H9 (cell line): ENCODE results near the gene ATG5. TPM values are rescaled to one million over a fixed set of nuclear protein-coding genes. Genes with fewer than 3 reads are reported as not detected.

Experiments used
- DNase-seq: peaks from one replicate; pipeline ENCODE4 v3.0.0-alpha.2; 2017
- H2AFZ ChIP-seq: one replicate; pipeline ENCODE4 v1.6.1; 2013; ENCODE audit warnings: mild to moderate bottlenecking, low read length, control low read depth, moderate library complexity
- H2AK5ac ChIP-seq: 2 replicates; pipeline ENCODE4 v1.6.1; 2013; ENCODE audit warnings: low read length, control low read depth, mixed read lengths; ENCODE audit not compliant: insufficient read length
- H2BK120ac ChIP-seq: one replicate; pipeline ENCODE4 v1.6.1; 2013; ENCODE audit warnings: low read depth, mild to moderate bottlenecking, low read length, control low read depth, inconsistent platforms; ENCODE audit not compliant: poor library complexity, severe bottlenecking
- H2BK12ac ChIP-seq: 2 replicates; pipeline ENCODE4 v1.6.1; 2013; ENCODE audit warnings: low read length, control low read depth, mixed read lengths, low read depth; ENCODE audit not compliant: insufficient read length
- H2BK15ac ChIP-seq: 2 replicates; pipeline ENCODE4 v1.6.1; 2013; ENCODE audit warnings: low read depth, low read length, control low read depth
- H2BK20ac ChIP-seq: one replicate; pipeline ENCODE4 v1.6.1; 2013; ENCODE audit warnings: low read depth, mild to moderate bottlenecking, low read length, control low read depth, inconsistent platforms; ENCODE audit not compliant: poor library complexity, severe bottlenecking
- H2BK5ac ChIP-seq: 2 replicates; pipeline ENCODE4 v1.6.1; 2013; ENCODE audit warnings: low read length, control low read depth, mixed read lengths; ENCODE audit not compliant: insufficient read length
- H3K14ac ChIP-seq: 2 replicates; pipeline ENCODE4 v1.6.1; 2013; ENCODE audit warnings: low read length, control low read depth; ENCODE audit not compliant: insufficient read depth
- H3K18ac ChIP-seq: 2 replicates; pipeline ENCODE4 v1.6.1; 2013; ENCODE audit warnings: low read depth, mild to moderate bottlenecking, mixed read lengths, low read length, control low read depth; ENCODE audit not compliant: insufficient read length
- H3K23ac ChIP-seq: 2 replicates; pipeline ENCODE4 v1.6.1; 2013; ENCODE audit warnings: low read length, control low read depth, mixed read lengths, low read depth; ENCODE audit not compliant: insufficient read length
- H3K23me2 ChIP-seq: 2 replicates; pipeline ENCODE4 v1.6.1; 2013; ENCODE audit warnings: low read depth, mild to moderate bottlenecking, mixed read lengths, low read length, control low read depth; ENCODE audit not compliant: insufficient read length, poor library complexity, severe bottlenecking
- H3K27ac ChIP-seq: 2 replicates; pipeline ENCODE4 v1.5.1; 2013; ENCODE audit warnings: low read length, control low read depth, mixed read lengths, low read depth; ENCODE audit not compliant: insufficient read length
- H3K27me3 ChIP-seq: 2 replicates; pipeline ENCODE4 v1.6.1; 2013; ENCODE audit warnings: low read length, control low read depth, inconsistent platforms; ENCODE audit not compliant: insufficient read depth
- H3K4ac ChIP-seq: 2 replicates; pipeline ENCODE4 v1.6.1; 2013; ENCODE audit warnings: low read depth, mild to moderate bottlenecking, control low read depth, inconsistent platforms, low read length, moderate library complexity
- H3K4me1 ChIP-seq: 2 replicates; pipeline ENCODE4 v1.6.1; 2013; ENCODE audit warnings: low read length, control low read depth, inconsistent platforms; ENCODE audit not compliant: insufficient read depth
- H3K4me2 ChIP-seq: 2 replicates; pipeline ENCODE4 v1.6.1; 2013; ENCODE audit warnings: low read length, control low read depth, mixed read lengths; ENCODE audit not compliant: insufficient read length, insufficient read depth
- H3K56ac ChIP-seq: 2 replicates; pipeline ENCODE4 v1.6.1; 2013; ENCODE audit warnings: low read depth, mild to moderate bottlenecking, mixed read lengths, low read length, control low read depth; ENCODE audit not compliant: insufficient read length
- H3K79me1 ChIP-seq: 2 replicates; pipeline ENCODE4 v1.6.1; 2013; ENCODE audit warnings: low read depth, mild to moderate bottlenecking, moderate library complexity, low read length, control low read depth, inconsistent platforms; ENCODE audit not compliant: insufficient read depth, poor library complexity, severe bottlenecking
- H3K79me2 ChIP-seq: 2 replicates; pipeline ENCODE4 v1.6.1; 2013; ENCODE audit warnings: low read length, control low read depth, inconsistent platforms; ENCODE audit not compliant: insufficient read depth
- H3K9ac ChIP-seq: 2 replicates; pipeline ENCODE4 v1.6.1; 2013; ENCODE audit warnings: low read length, control low read depth, mixed read lengths; ENCODE audit not compliant: insufficient read length; ENCODE audit errors: extremely low read depth
- H3K9me3 ChIP-seq: one replicate; pipeline ENCODE4 v1.6.1; 2013; ENCODE audit warnings: low read depth, low read length, inconsistent platforms; ENCODE audit not compliant: control insufficient read depth
- H3T11ph ChIP-seq: one replicate; pipeline ENCODE4 v1.6.1; 2013; ENCODE audit warnings: mild to moderate bottlenecking, low read length, control low read depth, inconsistent platforms
- H4K20me1 ChIP-seq: one replicate; pipeline ENCODE4 v1.6.1; 2013; ENCODE audit not compliant: control insufficient read depth, insufficient read length, insufficient read depth
- H4K5ac ChIP-seq: 2 replicates; pipeline ENCODE4 v1.6.1; 2013; ENCODE audit warnings: low read depth, mild to moderate bottlenecking, mixed read lengths, low read length, control low read depth; ENCODE audit not compliant: insufficient read length
- H4K8ac ChIP-seq: replicated peaks from 2 replicates; pipeline ENCODE4 v1.6.1; 2013; ENCODE audit warnings: low read length, control low read depth, mixed read lengths, low read depth; ENCODE audit not compliant: insufficient read length
- H4K91ac ChIP-seq: 2 replicates; pipeline ENCODE4 v1.6.1; 2013; ENCODE audit warnings: low read depth, mild to moderate bottlenecking, moderate library complexity, mixed read lengths, low read length, control low read depth; ENCODE audit not compliant: insufficient read length
- H3K27ac Mint-ChIP-seq, 3 experiments: 2 replicates in 2 of 3; 3 replicates in 1 of 3; pipeline ENCODE4 v1.8.0; 2020 to 2021; ENCODE audit warnings: mixed read lengths in 3 of 3, mild to moderate bottlenecking in 1 of 3, moderate library complexity in 1 of 3
- H3K27me3 Mint-ChIP-seq: 2 replicates; pipeline ENCODE4 v1.8.0; 2021; ENCODE audit warnings: low read depth, mild to moderate bottlenecking, moderate library complexity, mixed read lengths
- H3K36me3 Mint-ChIP-seq, 3 experiments: 2 replicates in 2 of 3; 3 replicates in 1 of 3; pipeline ENCODE4 v1.8.0; 2020 to 2021; ENCODE audit warnings: low read depth in 3 of 3, mixed read lengths in 3 of 3; ENCODE audit not compliant: insufficient read depth in 1 of 3
- H3K4me1 Mint-ChIP-seq, 2 experiments: 2 replicates each; pipeline ENCODE4 v1.8.0; 2020; ENCODE audit warnings: mixed read lengths in 2 of 2
- H3K4me3 Mint-ChIP-seq, 2 experiments: 2 replicates in 1 of 2; 3 replicates in 1 of 2; pipeline ENCODE4 v1.8.0; 2020 to 2021; ENCODE audit warnings: mild to moderate bottlenecking in 2 of 2, mixed read lengths in 2 of 2, moderate library complexity in 1 of 2
- H3K9me3 Mint-ChIP-seq, 2 experiments: 2 replicates in 1 of 2; 3 replicates in 1 of 2; pipeline ENCODE4 v1.8.0; 2020; ENCODE audit warnings: mild to moderate bottlenecking in 2 of 2, mixed read lengths in 2 of 2, moderate library complexity in 1 of 2
- WGBS: extraction: QIAGEN DNeasy Blood & Tissue Kit; methylation state at CpG from one replicate; pipeline ENCODE4 v1.1.7; 2013; ENCODE audit warnings: missing lambda C conversion rate, low lambda C conversion rate, mixed read lengths; ENCODE audit not compliant: insufficient read length; ENCODE audit errors: extremely low coverage; 5-methylcytosine and 5-hydroxymethylcytosine counted together
- total RNA-seq: library from RNA; stranded (reverse); gene quantifications from 2 replicates; pipeline ENCODE4 v1.2.1, GENCODE V29; 2021
- TF ChIP-seq, protein P1 (sequence below): fragments of 200-600 bp; sonication (generic); conservative IDR thresholded peaks from 3 replicates; pipeline ENCODE4 v1.8.0; 2021; ENCODE audit warnings: antibody characterized with exemption, mild to moderate bottlenecking

Gene ATG5
- total RNA-seq, 1 experiment from 2014 or later, result 36.7 TPM

GRCh38 chr6:106185615-106186014 is 139.9 kb downstream of the ATG5 start:
- no peak overlapping the region for H3K27ac Mint-ChIP-seq
- Histone ChIP-seq H3K23ac (no peak overlapping the region), H3K14ac (no peak overlapping the region), H4K91ac (no peak overlapping the region), H3K27ac (no peak overlapping the region), H3K27me3 (no peaks in the 10 kb centered on the region), H3T11ph (no peak overlapping the region), H4K5ac (no peak overlapping the region), H3K4ac (no peak overlapping the region), H2BK20ac (no peak overlapping the region), H3K4me2 (no peak overlapping the region), H3K23me2 (no peaks in the 10 kb centered on the region), H3K18ac (no peak overlapping the region), H2BK120ac (no peak overlapping the region), H3K4me1 (no peaks in the 10 kb centered on the region), H3K79me1 (no peaks in the 10 kb centered on the region), H2BK5ac (no peak overlapping the region), H2BK15ac (no peak overlapping the region), H3K9ac (no peak overlapping the region), H3K56ac (no peak overlapping the region), H3K79me2 (no peaks in the 10 kb centered on the region), H4K8ac (no peak overlapping the region), H4K20me1 (no peaks in the 10 kb centered on the region), H2BK12ac (no peak overlapping the region), H2AK5ac (no peak overlapping the region), H2AFZ (no peak overlapping the region), H3K9me3 (no peaks in the 10 kb centered on the region)
- TF ChIP-seq, protein P1, sequence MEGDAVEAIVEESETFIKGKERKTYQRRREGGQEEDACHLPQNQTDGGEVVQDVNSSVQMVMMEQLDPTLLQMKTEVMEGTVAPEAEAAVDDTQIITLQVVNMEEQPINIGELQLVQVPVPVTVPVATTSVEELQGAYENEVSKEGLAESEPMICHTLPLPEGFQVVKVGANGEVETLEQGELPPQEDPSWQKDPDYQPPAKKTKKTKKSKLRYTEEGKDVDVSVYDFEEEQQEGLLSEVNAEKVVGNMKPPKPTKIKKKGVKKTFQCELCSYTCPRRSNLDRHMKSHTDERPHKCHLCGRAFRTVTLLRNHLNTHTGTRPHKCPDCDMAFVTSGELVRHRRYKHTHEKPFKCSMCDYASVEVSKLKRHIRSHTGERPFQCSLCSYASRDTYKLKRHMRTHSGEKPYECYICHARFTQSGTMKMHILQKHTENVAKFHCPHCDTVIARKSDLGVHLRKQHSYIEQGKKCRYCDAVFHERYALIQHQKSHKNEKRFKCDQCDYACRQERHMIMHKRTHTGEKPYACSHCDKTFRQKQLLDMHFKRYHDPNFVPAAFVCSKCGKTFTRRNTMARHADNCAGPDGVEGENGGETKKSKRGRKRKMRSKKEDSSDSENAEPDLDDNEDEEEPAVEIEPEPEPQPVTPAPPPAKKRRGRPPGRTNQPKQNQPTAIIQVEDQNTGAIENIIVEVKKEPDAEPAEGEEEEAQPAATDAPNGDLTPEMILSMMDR, result no peak
- no CpG with 5 or more reads among the region's 2 CpGs for WGBS
- no peak overlapping the region for H3K4me3 Mint-ChIP-seq
- H3K36me3 Mint-ChIP-seq, result peaks cover 0 to 9% (median 0%) of the 10 kb centered on the region in 3 experiments; a peak in 1 of 7 replicates
- no peaks in the 10 kb centered on the region for H3K27me3 Mint-ChIP-seq
- H3K4me1 Mint-ChIP-seq, result peaks cover 9 to 14% of the 10 kb centered on the region in 2 experiments
- DNase-seq, result no peak
- no peaks in the 10 kb centered on the region for H3K9me3 Mint-ChIP-seq
